Testis (tissue), 2 donors: ENCODE results near the gene HMCN1.

Experiments
- POLR2A ChIP-seq: fragments of 450-650 bp; IDR thresholded peaks from one replicate; pipeline ENCODE4 v1.6.1; 2017; ENCODE audit warnings: antibody characterized with exemption, mild to moderate bottlenecking, moderate library complexity
- TF ChIP-seq, protein P1 (sequence below), 3 experiments: fragments of 450-650 bp in 2 of 3; fragments of 200-600 bp in 1 of 3; sonication (generic) in 1 of 3; IDR thresholded peaks; one replicate each; pipeline ENCODE4 v1.5.1; 2016 to 2019; ENCODE audit warnings: antibody characterized with exemption in 3 of 3, mild to moderate bottlenecking in 2 of 3, moderate library complexity in 1 of 3

DNA sequence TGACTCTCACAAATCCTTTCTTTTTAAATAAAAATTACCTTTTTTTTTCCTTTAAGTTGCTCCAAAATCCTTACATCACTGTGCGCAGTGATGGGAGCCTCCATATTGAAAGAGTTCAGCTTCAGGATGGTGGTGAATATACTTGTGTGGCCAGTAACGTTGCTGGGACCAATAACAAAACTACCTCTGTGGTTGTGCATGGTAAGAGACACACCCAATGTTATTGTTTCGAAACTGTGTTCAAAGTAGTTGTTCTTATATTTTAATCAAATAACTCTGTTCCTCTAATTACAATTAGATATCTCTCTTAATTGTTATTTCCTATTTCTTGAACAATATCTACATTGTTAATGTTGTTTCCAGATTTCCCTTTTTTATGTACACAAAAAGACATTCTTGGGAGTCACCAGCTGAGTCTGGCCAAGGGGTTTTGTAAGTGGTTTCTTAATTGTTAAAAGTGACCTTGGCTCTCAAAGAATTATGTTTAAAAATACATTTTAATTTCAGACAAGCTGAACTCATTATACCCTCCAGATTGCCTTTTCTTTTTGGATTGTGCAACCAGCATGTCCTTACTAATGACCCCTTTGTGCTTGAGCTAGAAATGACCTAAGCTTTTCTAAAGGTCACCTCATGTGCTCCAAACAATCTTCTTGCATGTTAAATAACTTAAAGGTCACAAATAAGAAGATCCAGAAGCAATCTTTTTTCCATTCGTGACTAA lies 250.1 kb downstream of the HMCN1 start:
- no peak for TF ChIP-seq POLR2A
- TF ChIP-seq, protein P1, sequence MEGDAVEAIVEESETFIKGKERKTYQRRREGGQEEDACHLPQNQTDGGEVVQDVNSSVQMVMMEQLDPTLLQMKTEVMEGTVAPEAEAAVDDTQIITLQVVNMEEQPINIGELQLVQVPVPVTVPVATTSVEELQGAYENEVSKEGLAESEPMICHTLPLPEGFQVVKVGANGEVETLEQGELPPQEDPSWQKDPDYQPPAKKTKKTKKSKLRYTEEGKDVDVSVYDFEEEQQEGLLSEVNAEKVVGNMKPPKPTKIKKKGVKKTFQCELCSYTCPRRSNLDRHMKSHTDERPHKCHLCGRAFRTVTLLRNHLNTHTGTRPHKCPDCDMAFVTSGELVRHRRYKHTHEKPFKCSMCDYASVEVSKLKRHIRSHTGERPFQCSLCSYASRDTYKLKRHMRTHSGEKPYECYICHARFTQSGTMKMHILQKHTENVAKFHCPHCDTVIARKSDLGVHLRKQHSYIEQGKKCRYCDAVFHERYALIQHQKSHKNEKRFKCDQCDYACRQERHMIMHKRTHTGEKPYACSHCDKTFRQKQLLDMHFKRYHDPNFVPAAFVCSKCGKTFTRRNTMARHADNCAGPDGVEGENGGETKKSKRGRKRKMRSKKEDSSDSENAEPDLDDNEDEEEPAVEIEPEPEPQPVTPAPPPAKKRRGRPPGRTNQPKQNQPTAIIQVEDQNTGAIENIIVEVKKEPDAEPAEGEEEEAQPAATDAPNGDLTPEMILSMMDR (IDR thresholded peaks at IDR 0.05), result no peak
